Measurements from ENCODE around the gene BATF2. TPM values are rescaled to one million over a fixed set of nuclear protein-coding genes. Genes with fewer than 3 reads are reported as not detected.

The BATF2 gene
- total and polyA plus RNA-seq, 8 donors, result 4.0 to 6.5 (median 5.6) TPM

GRCh38 chr11:64974124-64974523 lies 22.6 kb downstream of the BATF2 start:
- no peak for FAIRE-seq
- no peak for ATAC-seq
- Histone ChIP-seq H3K27ac (no peak overlapping the region), H3K27me3 (no peaks in the 10 kb centered on the region), H3K36me3 (no peaks in the 10 kb centered on the region), H3K4me3 (no peak overlapping the region), H3K4me1 (no peaks in the 10 kb centered on the region), H3K9me3 (no peaks in the 10 kb centered on the region)
- no peak for DNase-seq
- no peak for TF ChIP-seq CTCF (IDR thresholded peaks at IDR 0.05)
- intact Hi-C loops (cut with DNase I), result no loop called here
- 73 to 80% methylated on average over 5 of the region's 5 CpGs for WGBS, 2 donors

- intact Hi-C loops (cut with DNase I), result no loop called here
- H3K4me3 ChIP-seq, result peak within 1 kb of the TSS; percentile 15 to 49 (median 24)
Observed at GRCh38 chr11:64971421-64972233, 25.1 kb downstream of the BATF2 start, which contains the start of gene MAJIN. Gene MAJIN (minus strand): TSS chr11:64972108. CDS start chr11:64959405, 12,703 bp downstream.

DNA sequence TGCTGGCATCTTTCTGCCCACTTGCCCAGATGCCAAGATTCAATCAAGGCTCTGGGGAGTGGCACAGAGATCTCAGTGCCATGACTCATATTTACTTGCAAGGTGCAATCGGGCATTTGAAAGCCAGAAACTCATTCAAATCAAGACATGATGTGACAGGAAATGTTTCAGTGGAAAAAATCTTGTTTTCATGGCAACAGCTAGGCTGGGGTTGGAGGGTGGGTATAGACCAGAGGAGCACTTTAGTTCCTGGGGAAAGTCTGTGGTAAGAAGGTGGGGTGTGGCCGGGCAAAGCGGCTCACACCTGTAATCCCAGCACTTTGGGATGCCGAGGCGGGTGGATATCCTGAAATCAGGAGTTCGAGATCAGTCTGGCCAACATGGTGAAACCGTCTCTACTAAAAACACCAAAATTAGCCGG lies 26.0 kb downstream of the BATF2 start:
- Histone ChIP-seq H3K4me1 (no peaks in the 10 kb centered on the region), H3K36me3 (no peaks in the 10 kb centered on the region), H3K9me3 (no peaks in the 10 kb centered on the region), H3K27me3 (no peaks in the 10 kb centered on the region), H3K27ac (no peak overlapping the region), H3K4me3 (no peak overlapping the region)
- WGBS, 2 donors, result 86% methylated on average over 8 of the region's 8 CpGs
- DNase-seq (peak in 1 of 6 donors; percentile 31), ATAC-seq (peak in 3 of 4 donors; percentile 33 to 45 (median 35)), FAIRE-seq (no peak)
- TF ChIP-seq CTCF (IDR thresholded peaks at IDR 0.05), result no peak
- intact Hi-C loops (cut with DNase I), result no loop called here

More at GRCh38 chr11:64971421-64972233, 25.1 kb downstream of the BATF2 start, which contains the start of gene MAJIN:
- Histone ChIP-seq H3K36me3 (no peaks in the 10 kb centered on the region), H3K9me3 (no peaks in the 10 kb centered on the region), H3K27me3 (no peaks in the 10 kb centered on the region), H3K27ac (no peak within 1 kb of the TSS), H3K4me1 (no peaks in the 10 kb centered on the region)
- ATAC-seq (peak; percentile 91 to 96 (median 93)), FAIRE-seq (no peak), DNase-seq (peak; percentile 81 to 100 (median 94))
- TF ChIP-seq CTCF (IDR thresholded peaks at IDR 0.05), result no peak
- 12 to 16% methylated on average over 60 to 69 of the region's 69 CpGs for WGBS, 2 donors

DNA sequence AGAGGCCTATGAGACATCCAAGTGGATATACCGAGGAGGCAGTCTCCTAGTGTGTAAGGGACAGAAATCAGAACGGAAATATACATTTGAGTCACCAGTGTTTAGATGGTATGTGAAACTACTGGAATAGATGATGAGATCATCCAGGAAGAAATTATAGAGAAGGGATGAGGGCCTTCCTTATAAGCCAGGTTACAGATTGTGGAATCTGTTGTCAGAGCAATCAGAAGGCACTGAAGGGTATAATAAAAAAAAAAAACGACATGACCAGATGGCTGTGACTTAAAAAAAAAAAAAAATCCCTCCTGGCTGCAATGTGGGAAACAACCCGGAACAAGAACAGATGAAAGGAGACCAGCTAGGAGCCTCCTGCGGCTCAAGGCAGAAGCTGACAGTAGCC lies 27.6 kb downstream of the BATF2 start:
- FAIRE-seq (no peak), DNase-seq (no peak), ATAC-seq (peak in 1 of 4 donors; percentile 35)
- 44 to 51% methylated on average over 5 of the region's 5 CpGs for WGBS, 2 donors
- intact Hi-C loops (cut with DNase I), result no loop called here
- no peak overlapping the region for H3K27ac ChIP-seq
- TF ChIP-seq CTCF (IDR thresholded peaks at IDR 0.05), result no peak
- H3K36me3 ChIP-seq, result no peaks in the 10 kb centered on the region
- no peaks in the 10 kb centered on the region for H3K4me1 ChIP-seq
- H3K4me3 ChIP-seq, result no peak overlapping the region
- H3K27me3 ChIP-seq, result no peaks in the 10 kb centered on the region
- H3K9me3 ChIP-seq, result no peaks in the 10 kb centered on the region

GRCh38 chr11:64967375-64967774 lies 29.4 kb downstream of the BATF2 start:
- Histone ChIP-seq H3K4me1 (no peaks in the 10 kb centered on the region), H3K27ac (no peak overlapping the region), H3K4me3 (no peak overlapping the region), H3K36me3 (no peaks in the 10 kb centered on the region), H3K27me3 (no peaks in the 10 kb centered on the region), H3K9me3 (no peaks in the 10 kb centered on the region)
- no peak for TF ChIP-seq CTCF (IDR thresholded peaks at IDR 0.05)
- intact Hi-C loops (cut with DNase I), result no loop called here
- DNase-seq, result no peak
- 91 to 93% methylated on average over 3 of the region's 3 CpGs for WGBS, 2 donors
- ATAC-seq, result no peak
- no peak for FAIRE-seq

Data from pancreas (tissue), 10 donors.